Right atrium auricular region (tissue), 2 donors: ENCODE data around the gene HDAC10. TPM values are rescaled to one million over a fixed set of nuclear protein-coding genes. Genes with fewer than 3 reads are reported as not detected.

Experiments used
- DNase-seq: peaks from one replicate; pipeline ENCODE4 v3.0.0-alpha.2; 2019; ENCODE audit warnings: low spot score
- H3K27ac ChIP-seq, 2 donors: fragments of 200-600 bp; sonication (generic); 1 replicate in 1 of 2; 2 replicates in 1 of 2; pipeline ENCODE4 v1.5.1; 2016 to 2019
- H3K27me3 ChIP-seq, 2 donors: fragments of 200-600 bp; sonication (generic); one replicate each; pipeline versions ENCODE4 v1.5.1 to v1.6.0; 2017 to 2019
- H3K36me3 ChIP-seq: fragments of 200-600 bp; sonication (generic); one replicate; pipeline ENCODE4 v1.5.1; 2016
- H3K4me1 ChIP-seq, 2 donors: fragments of 200-600 bp; sonication (generic); one replicate each; pipeline versions ENCODE4 v1.5.1 to v1.6.0; 2017 to 2019
- H3K4me3 ChIP-seq, 2 donors: fragments of 200-600 bp; sonication (generic); 1 replicate in 1 of 2; 2 replicates in 1 of 2; pipeline ENCODE4 v1.5.1; 2017 to 2019; ENCODE audit warnings: mild to moderate bottlenecking in 1 of 2, moderate library complexity in 1 of 2
- H3K9me3 ChIP-seq, 2 donors: fragments of 200-600 bp; sonication (generic); one replicate each; pipeline ENCODE4 v1.5.1; 2019
- total RNA-seq, 2 donors: library from RNA; depleted of rRNA; stranded (reverse); fragments of >200 nt; gene quantifications; one replicate each; pipeline ENCODE4 v1.1.0, GENCODE V29; 2016
- TF ChIP-seq, protein P1 (sequence below), 2 donors: fragments of 200-600 bp; sonication (generic); IDR thresholded peaks; one replicate each; pipeline ENCODE4 v1.5.1; 2019; ENCODE audit warnings: antibody characterized with exemption in 2 of 2

Gene HDAC10
- total RNA-seq, 2 donors from 2014 or later, result 6.7 to 9.1 TPM

DNA sequence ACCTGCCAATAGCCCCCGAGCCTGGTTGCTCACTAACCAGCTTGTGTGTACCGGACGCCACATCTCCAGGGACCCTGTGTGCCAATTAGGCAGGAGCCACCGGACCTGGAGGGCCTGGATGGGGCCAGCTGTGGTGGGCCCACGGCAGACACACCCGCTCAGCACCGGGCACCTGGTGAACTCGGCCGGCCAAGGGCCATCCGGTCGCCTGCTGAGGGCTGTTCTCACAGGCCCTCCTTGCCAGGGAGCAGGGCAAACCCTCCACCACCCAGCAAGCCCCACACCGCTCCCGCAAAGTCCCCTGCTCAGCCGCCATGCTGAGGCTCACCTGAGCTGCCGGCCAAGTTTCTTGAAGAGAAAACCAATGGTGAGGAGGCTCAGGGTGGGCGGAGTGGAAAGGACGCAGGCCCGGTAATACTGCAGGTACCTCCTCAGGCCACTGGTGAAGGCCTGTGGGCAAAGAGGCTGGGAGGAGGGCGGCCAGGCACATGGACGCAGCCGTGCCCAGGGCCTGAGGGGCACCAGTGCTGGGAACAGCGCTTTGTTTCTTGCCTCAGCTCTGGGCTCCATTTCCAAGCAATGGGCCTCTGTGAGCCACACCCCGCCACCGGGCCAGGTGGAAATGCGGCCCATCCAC lies 23.4 kb downstream of the HDAC10 start:
- H3K9me3 ChIP-seq, result no peaks in the 10 kb centered on the region
- DNase-seq, result no peak
- H3K36me3 ChIP-seq, result peaks cover 57% of the 10 kb centered on the region
- H3K27ac ChIP-seq, result no peak overlapping the region
- TF ChIP-seq, protein P1, sequence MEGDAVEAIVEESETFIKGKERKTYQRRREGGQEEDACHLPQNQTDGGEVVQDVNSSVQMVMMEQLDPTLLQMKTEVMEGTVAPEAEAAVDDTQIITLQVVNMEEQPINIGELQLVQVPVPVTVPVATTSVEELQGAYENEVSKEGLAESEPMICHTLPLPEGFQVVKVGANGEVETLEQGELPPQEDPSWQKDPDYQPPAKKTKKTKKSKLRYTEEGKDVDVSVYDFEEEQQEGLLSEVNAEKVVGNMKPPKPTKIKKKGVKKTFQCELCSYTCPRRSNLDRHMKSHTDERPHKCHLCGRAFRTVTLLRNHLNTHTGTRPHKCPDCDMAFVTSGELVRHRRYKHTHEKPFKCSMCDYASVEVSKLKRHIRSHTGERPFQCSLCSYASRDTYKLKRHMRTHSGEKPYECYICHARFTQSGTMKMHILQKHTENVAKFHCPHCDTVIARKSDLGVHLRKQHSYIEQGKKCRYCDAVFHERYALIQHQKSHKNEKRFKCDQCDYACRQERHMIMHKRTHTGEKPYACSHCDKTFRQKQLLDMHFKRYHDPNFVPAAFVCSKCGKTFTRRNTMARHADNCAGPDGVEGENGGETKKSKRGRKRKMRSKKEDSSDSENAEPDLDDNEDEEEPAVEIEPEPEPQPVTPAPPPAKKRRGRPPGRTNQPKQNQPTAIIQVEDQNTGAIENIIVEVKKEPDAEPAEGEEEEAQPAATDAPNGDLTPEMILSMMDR (IDR thresholded peaks at IDR 0.05), result no peak
- no peak overlapping the region for H3K4me3 ChIP-seq
- H3K27me3 ChIP-seq, result no peaks in the 10 kb centered on the region
- H3K4me1 ChIP-seq, result no peaks in the 10 kb centered on the region

DNA sequence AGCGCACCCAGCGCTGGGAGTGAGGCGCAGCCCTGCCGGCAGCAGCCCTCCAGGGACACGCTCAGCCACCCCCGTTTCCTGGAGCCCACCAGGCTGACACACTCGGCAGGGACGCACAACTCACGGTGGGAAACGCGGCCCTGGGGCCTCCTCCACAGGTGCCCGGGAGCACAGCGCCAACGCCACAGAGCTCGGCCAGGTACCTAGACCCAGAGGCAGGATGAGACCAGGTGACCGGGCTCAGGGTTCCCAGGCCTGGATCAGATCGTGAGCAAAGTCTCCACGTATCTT lies 24.2 kb downstream of the HDAC10 start:
- no peak overlapping the region for H3K4me3 ChIP-seq
- no peak overlapping the region for H3K27ac ChIP-seq
- TF ChIP-seq, protein P1 (IDR thresholded peaks at IDR 0.05), result no peak
- H3K27me3 ChIP-seq, result no peaks in the 10 kb centered on the region
- peaks cover 63% of the 10 kb centered on the region for H3K36me3 ChIP-seq
- H3K9me3 ChIP-seq, result no peaks in the 10 kb centered on the region
- H3K4me1 ChIP-seq, result no peaks in the 10 kb centered on the region
- no peak for DNase-seq

DNA sequence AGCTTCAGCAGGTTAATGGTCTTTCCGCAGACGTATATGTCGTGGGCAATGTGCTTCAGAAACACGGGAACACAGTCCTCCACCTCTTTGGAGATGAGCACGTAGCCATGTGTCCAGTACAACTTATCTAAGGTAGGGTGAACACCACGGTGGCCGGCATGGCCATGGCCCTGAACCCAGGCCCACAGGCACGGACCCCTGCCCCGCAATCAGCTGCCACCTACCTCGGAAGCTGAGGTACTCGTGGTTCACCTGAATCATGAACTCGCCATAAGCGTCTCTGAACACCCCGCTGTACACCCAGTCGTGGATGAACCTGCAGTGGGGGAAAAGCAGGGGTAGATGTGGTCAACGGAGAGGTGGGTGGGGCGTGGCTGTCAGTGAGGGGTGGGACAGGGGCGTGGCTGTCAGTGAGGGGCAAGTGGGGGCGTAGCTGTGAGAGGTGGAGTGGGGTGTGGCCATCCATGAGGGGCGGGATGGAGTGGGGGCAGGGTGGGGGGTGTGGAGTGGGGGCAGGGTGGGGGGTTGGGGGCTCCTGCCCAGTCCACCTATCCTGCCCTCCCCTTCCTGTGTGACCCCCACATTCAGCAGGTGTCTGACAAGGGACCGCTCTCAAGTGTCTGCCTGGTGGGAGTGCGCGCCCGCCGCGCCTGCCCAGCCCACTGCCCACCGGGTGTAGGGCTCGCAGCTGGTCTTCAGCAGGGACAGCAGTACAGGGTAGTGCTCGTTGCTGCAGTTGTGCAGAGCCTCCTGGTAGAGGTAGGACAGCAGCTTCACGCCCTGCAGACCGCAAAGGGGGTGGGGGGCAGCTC lies 24.8 kb downstream of the HDAC10 start:
- H3K36me3 ChIP-seq, result peaks cover 68% of the 10 kb centered on the region
- H3K27ac ChIP-seq, result no peak overlapping the region
- no peaks in the 10 kb centered on the region for H3K9me3 ChIP-seq
- H3K4me3 ChIP-seq, result no peak overlapping the region
- no peak for DNase-seq
- no peaks in the 10 kb centered on the region for H3K27me3 ChIP-seq
- TF ChIP-seq, protein P1 (IDR thresholded peaks at IDR 0.05), result no peak
- no peaks in the 10 kb centered on the region for H3K4me1 ChIP-seq

DNA sequence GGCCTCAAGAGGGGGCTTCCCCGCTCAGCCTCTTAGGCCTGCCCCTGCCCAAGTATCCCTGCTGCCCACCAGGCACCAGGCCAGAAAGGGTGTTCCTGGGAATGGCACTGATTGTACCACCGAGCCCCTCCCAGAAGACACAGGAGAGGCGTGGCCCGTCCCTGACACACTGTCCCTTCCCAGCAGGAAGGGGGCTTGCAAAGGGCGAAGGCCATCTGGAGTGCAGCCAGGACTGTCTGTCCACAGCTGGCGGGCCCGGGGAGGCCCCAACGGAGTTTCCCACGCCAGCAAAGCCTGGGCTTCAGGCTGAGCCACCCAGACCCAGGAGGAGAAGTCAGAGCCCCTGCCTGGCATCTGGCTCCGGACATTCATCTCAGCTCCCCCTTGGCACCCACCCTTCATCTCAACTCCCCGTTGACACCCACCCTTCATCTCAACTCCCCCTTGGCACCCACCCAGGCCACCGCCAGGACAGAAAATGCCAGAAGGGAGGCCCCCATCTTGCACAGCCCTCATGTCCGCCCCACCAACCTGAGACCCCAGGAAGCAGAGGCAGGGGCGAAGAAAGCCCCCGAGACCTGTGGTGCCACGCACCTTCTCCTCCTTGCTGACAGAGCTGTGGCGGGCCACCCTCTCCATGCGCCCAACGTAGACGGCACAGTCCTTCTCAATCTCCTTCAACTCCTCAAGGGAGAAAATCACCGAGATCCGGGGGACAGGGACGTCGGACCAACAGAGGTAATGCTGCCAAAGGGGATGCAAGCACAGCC lies 25.7 kb downstream of the HDAC10 start:
- Histone ChIP-seq H3K27me3 (no peaks in the 10 kb centered on the region), H3K4me3 (no peak overlapping the region), H3K27ac (no peak overlapping the region), H3K9me3 (no peaks in the 10 kb centered on the region), H3K4me1 (no peaks in the 10 kb centered on the region), H3K36me3 (peaks cover 77% of the 10 kb centered on the region)
- DNase-seq, result no peak
- TF ChIP-seq, protein P1 (IDR thresholded peaks at IDR 0.05), result no peak

DNA sequence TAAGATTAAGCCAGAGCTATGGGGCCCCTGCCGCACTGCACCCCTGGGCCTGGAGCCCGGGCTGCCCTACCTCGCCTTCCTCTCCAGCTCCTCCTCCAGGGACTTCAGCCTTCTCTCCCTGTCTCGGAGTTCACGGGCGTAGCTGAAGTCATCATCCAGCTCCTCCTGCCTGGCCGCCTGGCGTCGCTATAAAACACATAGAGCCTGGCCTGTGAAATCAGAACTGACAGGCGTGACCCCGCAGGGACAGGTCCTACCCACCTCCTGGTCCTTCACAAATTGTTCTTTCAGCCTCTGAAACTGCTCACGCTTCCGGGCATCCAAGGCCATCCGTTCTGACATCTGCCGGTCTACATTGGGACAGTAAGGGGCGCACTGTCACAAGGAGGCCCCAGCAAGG lies 27.0 kb downstream of the HDAC10 start:
- DNase-seq, result no peak
- TF ChIP-seq, protein P1 (IDR thresholded peaks at IDR 0.05), result no peak
- H3K27me3 ChIP-seq, result no peaks in the 10 kb centered on the region
- H3K4me3 ChIP-seq, result no peak overlapping the region
- H3K9me3 ChIP-seq, result no peaks in the 10 kb centered on the region
- H3K4me1 ChIP-seq, result peaks cover 0 to 4% of the 10 kb centered on the region in 2 donors
- peaks cover 78% of the 10 kb centered on the region for H3K36me3 ChIP-seq
- no peak overlapping the region for H3K27ac ChIP-seq
